Activated T-cell treated with anti-CD3 and anti-CD28 coated beads, Interleukin-2, amount 50 U/mL, for 24 hours (primary cell): ENCODE measurements around the gene ALOXE3.
A peak's percentile ranks its signal among the peaks of the same experiment; 100 is the strongest.

Experiments used
- DNase-seq: peaks from one replicate; pipeline ENCODE4 v3.0.0-alpha.2; 2020
- H3K27ac Mint-ChIP-seq: 2 replicates; pipeline ENCODE4 v1.8.0; 2020; ENCODE audit warnings: mild to moderate bottlenecking, mixed read lengths
- H3K27me3 Mint-ChIP-seq: 2 replicates; pipeline ENCODE4 v1.8.0; 2020; ENCODE audit warnings: mixed read lengths
- H3K36me3 Mint-ChIP-seq: 2 replicates; pipeline ENCODE4 v1.8.0; 2020; ENCODE audit warnings: low read depth, mixed read lengths
- H3K4me1 Mint-ChIP-seq: 2 replicates; pipeline ENCODE4 v1.8.0; 2020; ENCODE audit warnings: low read depth, mixed read lengths
- H3K4me3 Mint-ChIP-seq: 2 replicates; pipeline ENCODE4 v1.8.0; 2020; ENCODE audit warnings: mild to moderate bottlenecking, moderate library complexity, mixed read lengths
- H3K9me3 Mint-ChIP-seq: 2 replicates; pipeline ENCODE4 v1.8.0; 2020; ENCODE audit warnings: mixed read lengths

The ALOXE3 gene

GRCh38 chr17:8060274-8060673 is 58.0 kb downstream of the ALOXE3 start:
- Mint-ChIP-seq H3K4me3 (no peak overlapping the region), H3K36me3 (no peaks in the 10 kb centered on the region), H3K27me3 (peaks cover 87% of the 10 kb centered on the region), H3K9me3 (no peaks in the 10 kb centered on the region), H3K4me1 (peaks cover 21% of the 10 kb centered on the region), H3K27ac (no peak overlapping the region)
- DNase-seq, result peak; percentile 49

GRCh38 chr17:8059131-8059530 is 59.2 kb downstream of the ALOXE3 start:
- H3K9me3 Mint-ChIP-seq, result no peaks in the 10 kb centered on the region
- no peak overlapping the region for H3K4me3 Mint-ChIP-seq
- no peak for DNase-seq
- peaks cover 76% of the 10 kb centered on the region for H3K27me3 Mint-ChIP-seq
- H3K4me1 Mint-ChIP-seq, result peaks cover 21% of the 10 kb centered on the region
- H3K27ac Mint-ChIP-seq, result no peak overlapping the region
- no peaks in the 10 kb centered on the region for H3K36me3 Mint-ChIP-seq

- peak; percentile 65 for DNase-seq
- Mint-ChIP-seq H3K36me3 (no peaks in the 10 kb centered on the region), H3K27ac (no peak overlapping the region), H3K4me1 (peaks cover 20% of the 10 kb centered on the region), H3K9me3 (no peaks in the 10 kb centered on the region), H3K4me3 (no peak overlapping the region), H3K27me3 (peaks cover 64% of the 10 kb centered on the region)
These were observed 60.6 kb downstream of the ALOXE3 start for GRCh38 chr17:8057691-8058114.

- Mint-ChIP-seq H3K27ac (no peak overlapping the region), H3K36me3 (no peaks in the 10 kb centered on the region), H3K27me3 (peaks cover 58% of the 10 kb centered on the region), H3K4me1 (peaks cover 19% of the 10 kb centered on the region), H3K9me3 (no peaks in the 10 kb centered on the region), H3K4me3 (no peak overlapping the region)
- DNase-seq, result no peak
These were observed 61.2 kb downstream of the ALOXE3 start for GRCh38 chr17:8056976-8057625.

- no peak overlapping the region for H3K27ac Mint-ChIP-seq
- H3K4me3 Mint-ChIP-seq, result no peak overlapping the region
- H3K4me1 Mint-ChIP-seq, result peaks cover 19% of the 10 kb centered on the region
- H3K27me3 Mint-ChIP-seq, result peaks cover 51% of the 10 kb centered on the region
- no peak for DNase-seq
- no peaks in the 10 kb centered on the region for H3K9me3 Mint-ChIP-seq
- H3K36me3 Mint-ChIP-seq, result no peaks in the 10 kb centered on the region
These were observed 61.9 kb downstream of the ALOXE3 start for GRCh38 chr17:8056232-8056975.

- DNase-seq, result no peak
- Mint-ChIP-seq H3K27me3 (peaks cover 46% of the 10 kb centered on the region), H3K36me3 (no peaks in the 10 kb centered on the region), H3K4me1 (peaks cover 19% of the 10 kb centered on the region), H3K27ac (no peak overlapping the region), H3K4me3 (no peak overlapping the region), H3K9me3 (no peaks in the 10 kb centered on the region)
These were observed 62.5 kb downstream of the ALOXE3 start for GRCh38 chr17:8055851-8056231.

GRCh38 chr17:8053600-8053999 is 64.7 kb downstream of the ALOXE3 start:
- no peak for DNase-seq
- Mint-ChIP-seq H3K4me3 (no peak overlapping the region), H3K4me1 (peaks cover 19% of the 10 kb centered on the region), H3K27me3 (peaks cover 24% of the 10 kb centered on the region), H3K36me3 (no peaks in the 10 kb centered on the region), H3K9me3 (no peaks in the 10 kb centered on the region), H3K27ac (no peak overlapping the region)

GRCh38 chr17:8052256-8053252 is 65.8 kb downstream of the ALOXE3 start:
- peaks cover 17% of the 10 kb centered on the region for H3K27me3 Mint-ChIP-seq
- no peaks in the 10 kb centered on the region for H3K36me3 Mint-ChIP-seq
- no peak overlapping the region for H3K4me3 Mint-ChIP-seq
- H3K27ac Mint-ChIP-seq, result no peak overlapping the region
- no peak for DNase-seq
- peaks cover 18% of the 10 kb centered on the region for H3K4me1 Mint-ChIP-seq
- H3K9me3 Mint-ChIP-seq, result no peaks in the 10 kb centered on the region

- peaks cover 10% of the 10 kb centered on the region for H3K27me3 Mint-ChIP-seq
- peaks cover 14% of the 10 kb centered on the region for H3K4me1 Mint-ChIP-seq
- no peak overlapping the region for H3K4me3 Mint-ChIP-seq
- H3K27ac Mint-ChIP-seq, result no peak overlapping the region
- no peak for DNase-seq
- no peaks in the 10 kb centered on the region for H3K36me3 Mint-ChIP-seq
- H3K9me3 Mint-ChIP-seq, result no peaks in the 10 kb centered on the region
These were observed 66.5 kb downstream of the ALOXE3 start for GRCh38 chr17:8051831-8052230.

GRCh38 chr17:8048736-8049135 is 69.6 kb downstream of the ALOXE3 start:
- H3K4me1 Mint-ChIP-seq, result no peaks in the 10 kb centered on the region
- H3K27me3 Mint-ChIP-seq, result no peaks in the 10 kb centered on the region
- no peak overlapping the region for H3K4me3 Mint-ChIP-seq
- no peaks in the 10 kb centered on the region for H3K9me3 Mint-ChIP-seq
- H3K27ac Mint-ChIP-seq, result no peak overlapping the region
- H3K36me3 Mint-ChIP-seq, result no peaks in the 10 kb centered on the region
- DNase-seq, result no peak

GRCh38 chr17:8048236-8048635 is 70.1 kb downstream of the ALOXE3 start:
- H3K36me3 Mint-ChIP-seq, result no peaks in the 10 kb centered on the region
- no peak overlapping the region for H3K4me3 Mint-ChIP-seq
- H3K27ac Mint-ChIP-seq, result no peak overlapping the region
- no peak for DNase-seq
- H3K27me3 Mint-ChIP-seq, result no peaks in the 10 kb centered on the region
- H3K4me1 Mint-ChIP-seq, result no peaks in the 10 kb centered on the region
- H3K9me3 Mint-ChIP-seq, result no peaks in the 10 kb centered on the region

GRCh38 chr17:8047769-8048110 is 70.6 kb downstream of the ALOXE3 start:
- Mint-ChIP-seq H3K27ac (no peak overlapping the region), H3K27me3 (no peaks in the 10 kb centered on the region), H3K4me3 (no peak overlapping the region), H3K4me1 (no peaks in the 10 kb centered on the region), H3K9me3 (no peaks in the 10 kb centered on the region), H3K36me3 (no peaks in the 10 kb centered on the region)
- no peak for DNase-seq

- Mint-ChIP-seq H3K9me3 (no peaks in the 10 kb centered on the region), H3K4me1 (no peaks in the 10 kb centered on the region), H3K36me3 (no peaks in the 10 kb centered on the region), H3K27me3 (no peaks in the 10 kb centered on the region), H3K4me3 (no peak overlapping the region), H3K27ac (no peak overlapping the region)
- no peak for DNase-seq
These were observed 71.2 kb downstream of the ALOXE3 start for GRCh38 chr17:8046929-8047768.
